Activated naive CD4-positive, alpha-beta T cell (primary cell): ENCODE data around the gene WASF1.
"Not testable (repeated sequence)": the region's sequence is repeated elsewhere in the genome, so short reads cannot be mapped to it uniquely, and the experiment has no call there.

ENCODE experiments used
- DNase-seq, 4 experiments: peaks; one replicate each; lab custom pipeline; 2025; lab: John Stamatoyannopoulos, UW

Gene WASF1

DNA sequence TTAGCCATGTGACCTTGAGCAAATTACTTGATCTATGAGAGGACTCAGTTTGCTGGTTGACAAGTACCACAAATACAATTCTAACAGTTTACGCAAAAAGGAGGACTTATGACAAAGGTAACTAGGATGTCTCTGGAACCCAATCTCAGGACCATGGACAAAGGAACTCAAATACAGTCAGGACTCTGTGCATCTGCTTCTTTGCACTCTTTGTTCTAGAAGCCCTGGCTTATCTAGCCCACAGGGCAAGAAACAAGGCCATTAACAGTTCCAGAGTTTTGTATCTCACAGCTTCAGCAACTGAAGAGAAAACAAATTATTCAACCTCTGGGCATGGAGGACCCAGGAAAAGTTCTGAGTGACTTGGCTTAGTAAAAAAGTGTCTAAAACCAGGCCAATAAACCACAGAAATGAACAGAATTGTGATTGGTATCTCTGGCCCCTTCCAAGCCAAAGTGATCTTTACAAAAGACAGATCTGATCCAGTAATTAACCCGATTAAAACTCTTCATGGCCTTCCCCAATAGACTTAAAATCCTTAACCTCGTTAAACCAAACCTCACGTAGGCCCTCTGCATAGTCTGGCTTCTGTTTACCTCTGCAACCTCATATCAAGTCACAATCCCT lies 5.9 kb downstream of the WASF1 start:
- DNase-seq, result no peak

DNA sequence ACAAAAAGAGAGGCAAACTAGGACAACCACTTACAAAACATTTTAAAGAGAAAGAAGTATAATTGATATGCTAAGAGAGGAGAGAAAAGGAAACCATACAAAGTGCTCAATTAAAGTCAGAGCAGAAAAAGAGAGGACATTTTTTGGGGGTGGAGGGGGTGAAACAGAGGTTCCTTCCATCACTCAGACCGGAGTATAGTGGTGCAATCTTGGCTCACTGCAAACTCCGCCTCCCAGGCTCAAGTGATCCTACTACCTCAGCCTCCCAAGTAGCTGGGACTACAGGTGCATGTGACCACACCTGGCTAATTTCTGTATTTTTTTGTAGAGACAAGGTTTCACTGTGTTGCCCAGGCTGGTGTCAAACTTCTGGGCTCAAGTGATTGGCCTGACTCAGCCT lies 9.4 kb downstream of the WASF1 start:
- no peak for DNase-seq

DNA sequence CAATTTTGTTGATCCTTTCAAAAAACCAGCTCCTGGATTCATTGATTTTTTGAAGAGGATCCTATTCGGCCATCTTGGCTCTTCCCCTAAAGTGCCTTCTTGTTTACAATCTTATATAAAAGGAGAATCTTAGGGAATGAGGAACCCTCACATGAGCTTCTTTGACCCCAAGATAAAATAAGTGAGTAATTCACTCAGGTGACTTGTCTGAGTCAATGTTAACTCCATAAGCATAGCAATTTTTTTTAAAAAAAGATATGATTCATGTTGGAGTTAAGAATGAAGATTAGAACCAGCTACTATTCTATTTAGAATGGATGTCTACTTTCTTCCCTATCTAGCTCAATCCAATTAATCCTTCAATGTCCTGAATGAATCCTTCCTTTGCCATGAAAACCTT lies 21.0 kb downstream of the WASF1 start:
- no peak for DNase-seq

DNA sequence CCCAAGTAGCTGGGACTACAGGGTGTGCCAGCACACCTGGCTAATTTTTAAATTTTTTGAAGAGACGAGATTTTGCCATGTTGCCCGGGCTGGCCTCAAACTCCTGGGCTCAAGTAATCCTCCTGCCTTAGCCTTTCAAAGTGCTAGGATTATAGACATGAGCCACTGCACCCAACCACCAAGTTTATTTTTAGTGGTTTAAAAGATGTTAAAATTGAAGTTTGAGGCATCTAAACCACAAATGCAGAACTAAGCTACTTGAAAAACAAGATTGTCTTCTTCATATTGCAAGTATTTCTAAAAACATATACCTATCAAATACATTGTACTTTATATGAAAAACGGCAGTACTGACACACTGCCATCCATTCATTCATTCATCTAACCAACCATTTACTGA lies 31.6 kb downstream of the WASF1 start:
- DNase-seq, result no peak

DNA sequence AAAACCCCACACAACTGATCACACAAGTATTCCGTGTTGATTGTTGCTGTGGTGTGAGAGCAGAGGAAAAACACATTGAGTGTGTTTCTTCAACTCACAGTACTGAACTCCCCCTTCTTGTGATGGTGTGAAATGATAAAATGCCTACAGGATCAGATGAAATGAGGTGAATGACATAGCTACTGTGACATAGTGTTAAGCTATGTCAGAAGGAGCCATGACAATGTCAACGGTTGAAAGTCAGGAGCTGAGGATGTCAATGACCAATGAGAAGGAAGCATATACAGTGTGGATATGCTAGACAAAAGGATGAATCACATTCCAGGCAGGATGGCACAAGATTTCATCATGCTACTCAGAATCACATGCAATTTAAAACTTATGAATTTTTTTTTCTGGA lies 38.8 kb downstream of the WASF1 start:
- DNase-seq, result no peak

DNA sequence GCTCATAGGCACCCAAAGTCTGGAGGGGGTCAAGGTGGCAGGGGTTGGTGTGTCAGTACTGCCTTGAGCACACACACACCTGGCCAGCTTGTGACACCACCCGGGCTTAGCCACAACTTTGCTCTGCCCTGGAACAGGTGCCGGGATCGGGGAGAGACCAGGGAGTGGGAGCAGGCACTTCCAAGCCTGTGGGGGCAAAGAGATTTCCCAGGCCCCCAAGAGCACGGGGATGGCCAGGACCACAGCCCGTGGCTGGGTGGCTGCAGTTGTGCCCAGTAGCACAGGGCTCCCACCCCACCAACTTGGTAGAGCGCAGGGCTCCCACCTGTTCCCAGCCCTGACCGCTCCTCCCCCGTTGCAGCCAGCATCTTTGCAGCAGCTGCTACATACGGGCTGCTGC lies 40.4 kb downstream of the WASF1 start:
- no peak for DNase-seq

DNA sequence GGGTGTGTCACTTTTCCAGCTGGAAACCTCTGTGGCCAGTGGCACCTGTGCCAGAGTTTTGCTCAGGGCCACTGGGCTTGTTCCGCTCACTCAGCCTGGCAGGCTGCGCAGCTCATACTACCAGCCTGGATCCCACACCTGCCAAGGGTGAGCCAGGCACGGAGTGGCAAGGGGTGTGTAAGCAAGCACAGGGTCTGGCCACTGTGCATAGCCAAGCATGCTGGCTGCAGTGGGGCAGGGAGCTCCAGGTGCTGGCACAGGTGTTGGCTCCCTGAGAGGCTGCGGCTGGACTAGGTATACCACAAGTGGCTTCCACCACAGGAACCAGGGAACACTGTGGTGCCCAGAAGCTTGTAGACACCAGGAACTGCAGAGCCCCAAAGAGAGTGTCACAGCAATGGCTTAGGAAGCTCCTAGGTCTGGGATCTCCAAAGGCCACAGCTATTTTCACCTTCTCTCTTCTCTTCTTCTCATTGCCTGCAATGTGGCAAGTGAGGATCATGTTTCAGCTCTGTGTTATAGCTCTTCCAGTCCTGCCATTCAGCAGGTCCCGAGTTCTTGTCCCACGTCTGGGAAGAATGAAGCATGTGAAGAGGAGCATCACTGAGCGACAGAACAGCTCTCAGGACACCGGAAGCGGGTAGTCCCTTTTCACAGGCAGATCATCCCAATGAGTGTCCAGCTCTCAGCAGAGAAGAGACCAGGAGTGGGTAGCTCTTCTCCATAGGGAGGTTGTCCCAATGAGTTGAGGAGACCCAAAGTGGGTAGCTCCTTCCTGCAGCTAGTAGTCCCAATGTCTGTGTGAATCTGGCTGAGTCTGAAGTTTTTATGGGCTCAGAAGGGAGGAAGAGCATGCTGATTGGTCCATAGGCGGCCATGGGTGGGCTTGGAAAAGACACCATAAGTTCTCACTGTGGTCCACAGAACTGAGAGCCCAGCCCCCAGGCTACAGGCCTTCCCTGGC lies 41.3 kb downstream of the WASF1 start:
- DNase-seq, result no peak

DNA sequence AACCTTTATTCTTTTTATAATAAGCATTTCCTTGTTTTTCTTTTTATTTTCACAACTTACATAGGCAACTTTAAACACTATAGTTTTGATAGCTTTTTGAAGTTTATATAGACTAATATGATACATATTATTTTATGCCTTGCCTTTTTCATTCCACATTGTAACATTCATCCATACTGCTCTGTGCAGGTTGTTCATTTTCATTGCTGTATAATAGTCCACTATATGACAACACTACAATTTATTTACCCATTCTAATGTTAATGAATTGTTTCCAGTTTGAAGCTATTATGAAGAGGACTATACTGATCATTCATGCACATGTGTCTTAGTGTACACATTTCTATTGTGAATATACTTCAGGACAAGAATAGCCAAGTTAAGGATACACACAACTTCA lies 49.1 kb downstream of the WASF1 start:
- no peak for DNase-seq

DNA sequence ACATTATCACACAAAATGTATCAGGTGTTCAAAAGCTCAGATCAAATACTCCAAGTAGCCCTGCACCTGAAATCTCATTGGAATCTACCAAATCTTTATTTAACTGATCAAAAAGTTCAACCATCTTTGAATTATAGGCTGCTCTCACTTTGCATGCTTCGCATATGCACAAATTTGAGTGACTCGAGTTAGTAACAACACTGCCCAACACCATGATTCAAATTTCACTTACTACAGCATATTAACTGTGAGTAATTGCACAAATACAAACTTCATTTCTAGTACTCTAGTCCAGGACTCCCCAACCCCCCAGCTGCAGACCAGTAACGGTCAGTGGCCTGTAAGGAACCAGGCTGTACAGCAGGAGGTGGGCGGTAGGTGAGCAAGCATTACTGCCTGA lies 51.1 kb downstream of the WASF1 start:
- no peak for DNase-seq

DNA sequence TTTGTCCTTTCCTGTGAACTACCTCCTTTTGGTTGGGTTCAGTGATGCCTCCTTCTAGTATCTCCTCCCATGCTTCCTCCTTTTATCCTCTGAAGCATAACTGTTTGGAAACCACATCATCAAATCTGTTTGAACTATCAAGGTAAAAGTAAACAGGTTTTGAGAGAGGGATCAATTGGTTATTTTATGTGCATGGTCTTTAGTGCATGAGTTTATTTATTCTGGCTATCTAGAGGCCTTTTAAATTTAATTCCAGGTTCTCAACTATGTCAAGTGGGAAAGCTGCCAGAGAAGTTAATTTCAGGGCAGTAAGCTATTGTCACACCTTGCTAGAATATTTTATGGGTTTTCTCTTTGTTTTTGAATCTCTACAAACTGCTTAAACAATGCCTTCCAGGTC lies 54.1 kb downstream of the WASF1 start:
- no peak for DNase-seq

DNA sequence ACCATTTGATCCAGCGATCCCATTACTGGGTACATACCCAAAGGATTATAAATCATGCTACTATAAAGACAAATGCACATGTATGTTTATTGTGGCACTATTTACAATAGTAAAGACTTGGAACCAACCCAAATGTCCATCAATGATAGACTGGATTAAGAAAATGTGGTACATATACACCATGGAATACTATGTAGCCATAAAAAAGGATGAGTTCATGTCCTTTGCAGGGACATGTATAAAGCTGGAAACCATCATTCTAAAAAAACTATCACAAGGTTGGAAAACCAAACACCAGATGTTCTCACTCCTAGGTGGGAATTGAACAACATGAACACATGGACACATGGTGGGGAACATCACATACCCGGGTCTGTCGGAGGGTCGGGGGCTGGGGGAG lies 57.8 kb downstream of the WASF1 start:
- not testable (repeated sequence) for DNase-seq

DNA sequence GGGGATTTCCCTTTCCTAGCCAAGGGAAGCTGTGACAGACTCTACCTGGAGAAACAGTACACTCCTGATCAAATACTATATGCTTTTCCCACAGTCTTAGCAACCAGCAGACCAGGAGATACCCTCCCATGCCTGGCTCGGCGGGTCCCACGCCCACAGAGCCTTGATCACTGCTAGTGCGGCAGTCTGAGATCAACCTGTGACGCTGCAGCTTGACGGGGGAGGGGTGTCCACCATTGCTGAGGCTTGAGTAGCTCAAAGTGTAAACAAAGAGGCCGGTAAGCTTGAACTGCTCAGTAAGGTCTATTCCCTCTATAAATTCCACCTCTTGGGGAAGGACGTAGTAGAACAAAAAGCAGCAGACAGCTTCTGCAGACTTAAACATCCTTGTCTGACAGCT lies 63.2 kb downstream of the WASF1 start:
- no peak for DNase-seq

DNA sequence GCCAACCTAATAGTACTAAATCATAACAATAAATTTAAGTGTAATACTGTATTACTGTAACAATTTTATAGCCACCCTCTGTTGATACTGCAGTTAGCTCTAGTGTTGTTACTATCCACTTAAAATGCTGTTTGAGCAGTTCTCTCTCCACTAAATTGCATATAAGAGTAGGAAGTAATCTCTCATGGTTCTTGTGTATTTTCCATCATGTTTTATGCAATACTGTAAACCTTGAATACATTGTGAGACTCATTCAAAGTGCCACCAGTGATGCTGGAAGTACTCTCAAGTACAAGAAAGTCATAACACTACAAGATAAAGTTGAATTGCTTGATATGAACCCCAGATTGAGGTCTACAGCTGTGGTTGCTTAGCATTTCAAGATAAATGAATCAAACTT lies 65.5 kb downstream of the WASF1 start:
- no peak for DNase-seq

DNA sequence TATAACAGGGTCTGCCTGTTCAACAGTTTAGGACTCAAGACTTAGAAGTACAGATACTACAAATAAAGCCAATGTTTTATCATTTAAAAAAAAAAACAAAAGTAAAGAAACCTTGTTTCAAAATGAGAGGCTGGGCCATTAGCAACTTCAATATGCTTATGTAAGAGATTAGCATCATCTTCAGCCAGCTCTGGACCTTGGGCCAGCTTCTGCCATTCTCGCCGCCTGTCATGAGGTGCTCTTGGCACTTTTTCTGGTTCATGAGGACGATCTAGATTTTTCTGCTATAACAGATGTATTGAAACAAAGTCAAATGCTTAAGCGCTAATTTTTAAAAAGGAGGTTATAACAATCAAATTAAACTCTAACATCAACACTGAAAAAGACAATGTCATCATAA lies 74.2 kb downstream of the WASF1 start:
- no peak for DNase-seq

DNA sequence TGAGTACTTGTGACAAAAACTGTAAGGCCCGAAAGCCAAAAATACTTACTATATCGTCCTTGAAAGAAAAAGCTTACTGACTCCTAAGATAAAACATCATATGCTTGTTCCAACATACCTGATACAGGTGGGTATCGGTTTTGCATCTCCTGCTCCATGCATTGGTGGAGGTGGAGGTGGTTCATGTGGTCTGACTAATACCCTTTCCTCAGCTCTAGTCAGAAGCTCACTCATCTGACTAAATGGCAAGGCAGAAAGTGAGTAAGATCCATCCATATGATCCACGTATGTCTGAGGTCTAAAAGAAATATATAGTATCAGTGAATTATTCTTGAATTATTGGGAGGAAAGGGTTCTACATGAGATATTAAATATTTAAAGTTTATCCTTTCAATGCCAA lies 76.2 kb downstream of the WASF1 start:
- no peak for DNase-seq

DNA sequence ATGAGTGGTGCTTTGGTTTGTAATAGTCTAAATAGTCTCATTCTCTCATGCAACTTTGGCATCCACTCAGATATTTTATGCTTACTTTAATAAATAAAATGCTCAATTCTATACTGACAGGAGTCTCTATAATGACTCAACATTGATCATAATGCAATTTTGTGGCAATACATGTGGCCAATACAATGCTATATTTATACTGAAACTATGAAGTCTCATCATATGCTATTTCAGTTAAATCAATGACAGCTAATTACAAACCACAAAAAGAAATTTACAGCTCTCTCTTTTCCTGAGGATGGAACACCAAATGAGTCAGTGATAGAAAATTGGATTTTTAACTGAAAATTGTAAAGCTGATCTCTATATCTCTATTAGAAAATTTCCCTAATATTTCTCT lies 77.1 kb downstream of the WASF1 start:
- no peak for DNase-seq

DNA sequence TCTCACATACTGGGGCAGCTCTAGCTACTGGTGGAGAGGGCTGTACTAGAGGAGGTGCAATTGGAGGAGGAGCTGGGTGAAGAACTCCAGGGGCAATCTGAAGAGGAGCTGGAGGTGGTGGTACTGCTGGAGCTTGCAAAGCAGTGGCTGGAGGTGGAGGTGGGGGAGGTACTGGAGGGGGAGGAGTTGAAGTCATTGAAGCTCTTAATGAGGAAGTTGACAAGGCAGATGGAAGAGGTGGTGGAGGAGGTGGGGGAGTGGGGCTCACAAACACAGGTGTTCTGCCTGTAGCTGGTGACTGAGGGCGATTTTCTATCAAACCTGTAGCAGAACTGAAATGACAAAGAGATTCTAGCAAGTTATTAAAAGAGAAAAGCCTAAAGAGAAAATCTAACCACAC lies 77.6 kb downstream of the WASF1 start:
- no peak for DNase-seq

DNA sequence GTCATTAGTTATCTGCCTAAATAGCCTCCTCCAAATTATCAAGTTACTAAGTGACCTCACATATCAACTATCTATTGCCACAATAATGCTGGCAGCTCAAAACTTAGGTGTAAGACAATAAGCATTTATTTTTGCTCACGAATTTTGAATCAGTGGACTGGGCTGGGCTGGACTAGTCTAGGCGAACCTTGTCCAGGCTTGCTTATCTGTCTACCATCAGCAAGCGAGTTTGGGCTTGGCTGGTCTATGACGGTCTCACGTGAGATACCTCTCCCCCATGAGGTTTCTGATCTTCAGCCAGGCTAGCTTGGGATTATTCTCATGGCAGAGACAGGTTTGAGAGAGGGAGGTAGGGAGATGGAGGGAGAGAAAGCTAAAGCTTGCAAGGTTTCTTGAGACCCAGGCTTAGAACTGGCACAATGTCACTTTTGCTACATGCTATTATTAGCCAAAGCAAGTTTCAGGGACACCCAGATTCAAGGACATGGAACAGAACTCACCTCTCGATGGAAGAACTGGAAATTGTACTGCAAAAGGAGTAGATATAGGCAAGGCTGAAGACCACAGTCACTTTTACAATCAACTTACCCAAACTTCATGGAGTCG lies 80.9 kb downstream of the WASF1 start:
- no peak for DNase-seq

DNA sequence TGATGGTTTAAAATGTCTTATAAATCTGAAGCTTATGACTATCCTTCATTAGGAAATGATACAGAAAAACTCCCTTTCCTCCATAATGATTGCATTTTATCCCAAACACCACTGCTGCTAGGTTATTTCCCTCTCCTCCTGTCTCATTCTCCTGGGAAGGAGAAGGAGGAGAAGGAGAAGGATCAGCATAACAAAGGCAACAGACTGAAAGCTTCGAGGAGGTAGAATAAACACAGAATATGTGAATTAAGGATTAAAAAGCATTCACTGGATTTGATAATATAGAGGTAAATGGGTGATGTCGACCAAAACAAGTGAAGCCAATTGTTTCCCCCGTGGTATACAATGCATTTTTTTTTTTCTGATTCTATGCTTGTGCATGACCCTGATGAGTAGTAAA lies 82.0 kb downstream of the WASF1 start:
- DNase-seq, result no peak

DNA sequence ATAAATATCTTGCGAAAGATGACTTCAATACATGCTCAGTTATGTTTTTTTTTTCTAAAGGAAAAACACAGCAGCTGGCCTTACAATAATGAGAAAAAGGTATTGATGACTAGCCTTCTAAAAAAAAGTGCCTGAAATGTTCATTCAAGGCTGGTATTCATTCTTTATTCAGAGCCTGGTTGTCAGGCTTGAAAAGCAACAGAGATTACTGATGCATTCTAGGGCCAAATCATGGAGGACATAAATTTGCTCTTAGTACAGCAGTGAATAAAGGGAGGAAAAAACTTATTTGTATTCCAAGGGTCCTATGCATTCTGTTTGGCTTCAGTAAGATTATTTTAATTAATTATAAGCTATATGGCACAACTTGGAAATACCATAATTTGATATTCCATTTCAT lies 83.5 kb downstream of the WASF1 start:
- DNase-seq, result no peak

DNA sequence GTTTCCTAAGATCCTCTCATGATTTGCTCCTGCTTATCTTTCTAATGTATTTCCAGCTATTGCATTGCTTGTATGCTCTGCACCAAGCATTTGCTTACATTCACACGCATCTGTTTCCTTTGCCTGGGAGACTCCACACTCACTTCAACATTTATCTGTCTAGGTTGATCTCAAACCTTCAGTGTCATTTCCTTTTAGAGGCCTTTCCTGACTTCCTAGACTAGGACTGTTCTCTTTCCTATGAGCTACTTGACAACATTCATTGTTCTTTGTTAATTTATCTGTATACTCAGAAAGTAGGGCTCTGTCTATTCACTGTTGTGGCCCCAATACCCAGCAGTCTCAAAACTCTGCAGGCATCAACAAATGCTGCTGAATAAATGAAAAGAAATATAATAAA lies 84.4 kb downstream of the WASF1 start:
- DNase-seq, result no peak

DNA sequence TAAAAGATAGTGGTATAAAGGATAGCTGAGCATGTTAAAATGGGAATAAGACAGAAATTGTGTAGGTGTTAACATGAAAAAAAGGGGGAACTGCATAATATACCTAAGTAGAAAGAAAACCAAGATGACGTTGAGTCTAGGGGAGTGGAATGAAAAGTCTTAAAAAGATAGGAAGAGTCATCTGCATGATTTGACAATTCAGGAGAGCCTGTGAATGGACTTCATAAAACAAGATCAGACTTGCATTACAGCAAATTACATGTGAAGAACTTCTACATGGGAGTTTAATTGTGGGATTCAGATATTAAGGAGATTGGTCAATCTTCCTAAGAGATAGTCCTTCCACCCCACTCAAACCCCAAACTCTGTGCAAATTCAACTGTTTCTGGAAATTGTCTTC lies 85.5 kb downstream of the WASF1 start:
- no peak for DNase-seq

DNA sequence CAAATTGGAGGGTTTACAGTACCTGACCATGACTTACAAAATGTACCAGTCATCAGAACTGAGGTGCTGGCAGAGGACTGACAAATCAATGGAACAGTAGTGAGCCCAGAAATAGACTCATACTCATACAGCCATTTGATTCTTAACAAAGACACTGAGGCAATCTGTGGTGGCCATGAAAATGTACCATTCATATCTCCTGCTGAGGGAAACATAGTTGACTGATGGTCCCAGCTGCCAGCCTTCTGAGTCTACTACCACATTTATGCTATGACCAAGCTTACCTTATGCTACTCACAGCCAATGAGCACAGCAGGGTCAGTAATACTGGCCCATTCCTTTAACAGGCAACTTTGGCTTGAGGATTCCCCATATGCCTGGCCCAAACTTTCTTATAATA lies 88.6 kb downstream of the WASF1 start:
- no peak for DNase-seq
